ENCODE data around the gene IFI27. TPM values are rescaled to one million over a fixed set of nuclear protein-coding genes. Genes with fewer than 3 reads are reported as not detected.

Gene IFI27
- total and polyA plus RNA-seq, 10 of the 15 experiments (the other 5 are each of a cell fraction or from before 2014, with no cell fraction given), result 1.1 to 45.5 (median 3.3) TPM

GRCh38 chr14:94120667-94121340 lies 10.3 kb downstream of the IFI27 start:
- in situ Hi-C loops (cut with MboI) (no loop called here), intact Hi-C loops (cut with micrococcal nuclease; ENCODE audit: unreplicated experiment) (no loop called here)
- DNase-seq (ENCODE audit: low read depth, low spot score) (no peak), ATAC-seq (no peak), FAIRE-seq (no peak)
- ChIA-PET CTCF (no interaction called here), SMC1A (ENCODE audit: uncharacterized antibody, unreplicated experiment) (interaction anchor here (1.1 kb wide), 1 partner anchor 11 kb away, joined by 5 read pairs; no protein-coding TSS in a partner anchor), POLR2A (no interaction called here), RAD21 (ENCODE audit: unreplicated experiment) (no interaction called here)
- H3K27ac ChIP-seq (ENCODE audit: control insufficient read depth, insufficient read depth), result no peak overlapping the region
- no TSS peak for BruUV-seq (replicated peaks)
- H3K4me1 ChIP-seq (ENCODE audit: control insufficient read depth, insufficient read depth, low read length), result no peaks in the 10 kb centered on the region
- TF ChIP-seq ATF3 (IDR thresholded peaks at IDR 0.05; ENCODE audit: borderline replicate concordance, extremely low read depth, low read depth, low read length), result no peak
- TF ChIP-seq ZNF384 (IDR thresholded peaks at IDR 0.05; ENCODE audit: borderline replicate concordance, low read depth, low read length), result no peak
- TF ChIP-seq, protein P1, sequence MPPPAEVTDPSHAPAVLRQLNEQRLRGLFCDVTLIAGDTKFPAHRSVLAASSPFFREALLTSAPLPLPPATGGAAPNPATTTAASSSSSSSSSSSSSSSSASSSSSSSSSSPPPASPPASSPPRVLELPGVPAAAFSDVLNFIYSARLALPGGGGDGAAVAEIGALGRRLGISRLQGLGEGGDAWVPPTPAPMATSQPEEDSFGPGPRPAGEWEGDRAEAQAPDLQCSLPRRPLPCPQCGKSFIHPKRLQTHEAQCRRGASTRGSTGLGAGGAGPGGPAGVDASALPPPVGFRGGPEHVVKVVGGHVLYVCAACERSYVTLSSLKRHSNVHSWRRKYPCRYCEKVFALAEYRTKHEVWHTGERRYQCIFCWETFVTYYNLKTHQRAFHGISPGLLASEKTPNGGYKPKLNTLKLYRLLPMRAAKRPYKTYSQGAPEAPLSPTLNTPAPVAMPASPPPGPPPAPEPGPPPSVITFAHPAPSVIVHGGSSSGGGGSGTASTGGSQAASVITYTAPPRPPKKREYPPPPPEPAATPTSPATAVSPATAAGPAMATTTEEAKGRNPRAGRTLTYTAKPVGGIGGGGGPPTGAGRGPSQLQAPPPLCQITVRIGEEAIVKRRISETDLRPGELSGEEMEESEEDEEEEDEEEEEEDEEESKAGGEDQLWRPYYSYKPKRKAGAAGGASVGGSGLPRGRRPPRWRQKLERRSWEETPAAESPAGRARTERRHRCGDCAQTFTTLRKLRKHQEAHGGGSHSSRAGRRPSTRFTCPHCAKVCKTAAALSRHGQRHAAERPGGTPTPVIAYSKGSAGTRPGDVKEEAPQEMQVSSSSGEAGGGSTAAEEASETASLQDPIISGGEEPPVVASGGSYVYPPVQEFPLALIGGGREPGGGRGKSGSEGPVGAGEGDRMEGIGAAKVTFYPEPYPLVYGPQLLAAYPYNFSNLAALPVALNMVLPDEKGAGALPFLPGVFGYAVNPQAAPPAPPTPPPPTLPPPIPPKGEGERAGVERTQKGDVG (CRISPR knock-in tag; IDR thresholded peaks at IDR 0.05), result no peak
- no peak for TF ChIP-seq POLR2AphosphoS2 (IDR thresholded peaks at IDR 0.05; ENCODE audit: low read depth, low read length)
- no peak for TF ChIP-seq YY1 (IDR thresholded peaks at IDR 0.05; ENCODE audit: low read depth, low read length)
- TF ChIP-seq ASH2L (IDR thresholded peaks at IDR 0.05; ENCODE audit: borderline replicate concordance, low read depth), result no peak
- no peak overlapping the region for H2AFZ ChIP-seq (ENCODE audit: control insufficient read depth, low read depth, low read length)
- H3K9me3 ChIP-seq (replicated peaks; ENCODE audit: control insufficient read depth, insufficient read depth, low read length), result no peaks in the 10 kb centered on the region; the same call in 2 of the 3 replicates
- 21% methylated on average over 5 of the region's 5 CpGs for WGBS (ENCODE audit: insufficient coverage, insufficient replicate concordance, low lambda C conversion rate, missing lambda C conversion rate)
- no peak overlapping the region for H3K4me3 ChIP-seq
- H3K79me2 ChIP-seq (ENCODE audit: control insufficient read depth, insufficient read depth, low read length), result no peaks in the 10 kb centered on the region
- no peaks in the 10 kb centered on the region for H3K36me3 ChIP-seq (ENCODE audit: control insufficient read depth in 2 of 2, insufficient read depth in 2 of 2, low read length in 1 of 2)
- no peak overlapping the region for H3K4me2 ChIP-seq (ENCODE audit: control insufficient read depth, insufficient read depth)
- peaks cover 0 to 2% of the 10 kb centered on the region in 2 experiments; a peak in 3 of 4 replicates for H3K27me3 ChIP-seq (replicated peaks in 1 of 2; ENCODE audit: control insufficient read depth in 2 of 2, insufficient read depth in 2 of 2, low read length in 1 of 2)
- no peak overlapping the region for H3K9ac ChIP-seq (ENCODE audit: control insufficient read depth, insufficient read depth, low read length)
- H4K20me1 ChIP-seq (ENCODE audit: control insufficient read depth, insufficient read depth), result no peaks in the 10 kb centered on the region
